HG03060 (cell line): ENCODE measurements around the gene LZTS3.
"Not testable (repeated sequence)": the region's sequence is repeated elsewhere in the genome, so short reads cannot be mapped to it uniquely, and the experiment has no call there.

Source experiments
- ATAC-seq: cut with Tn5 transposase; IDR thresholded peaks from one replicate; pipeline ENCODE4 v1.9.1; 2021; ENCODE audit warnings: low read depth, moderate number of reproducible peaks; ENCODE audit not compliant: unreplicated experiment

The LZTS3 gene

GRCh38 chr20:3193806-3194616, 20.7 kb upstream of the LZTS3 start:
- no peak for ATAC-seq

- ATAC-seq, result no peak
These were observed 19.1 kb upstream of the LZTS3 start for GRCh38 chr20:3192226-3193015.

GRCh38 chr20:3190681-3191111, 17.3 kb upstream of the LZTS3 start:
- no peak for ATAC-seq

GRCh38 chr20:3189561-3190131, 16.3 kb upstream of the LZTS3 start:
- no peak for ATAC-seq

DNA sequence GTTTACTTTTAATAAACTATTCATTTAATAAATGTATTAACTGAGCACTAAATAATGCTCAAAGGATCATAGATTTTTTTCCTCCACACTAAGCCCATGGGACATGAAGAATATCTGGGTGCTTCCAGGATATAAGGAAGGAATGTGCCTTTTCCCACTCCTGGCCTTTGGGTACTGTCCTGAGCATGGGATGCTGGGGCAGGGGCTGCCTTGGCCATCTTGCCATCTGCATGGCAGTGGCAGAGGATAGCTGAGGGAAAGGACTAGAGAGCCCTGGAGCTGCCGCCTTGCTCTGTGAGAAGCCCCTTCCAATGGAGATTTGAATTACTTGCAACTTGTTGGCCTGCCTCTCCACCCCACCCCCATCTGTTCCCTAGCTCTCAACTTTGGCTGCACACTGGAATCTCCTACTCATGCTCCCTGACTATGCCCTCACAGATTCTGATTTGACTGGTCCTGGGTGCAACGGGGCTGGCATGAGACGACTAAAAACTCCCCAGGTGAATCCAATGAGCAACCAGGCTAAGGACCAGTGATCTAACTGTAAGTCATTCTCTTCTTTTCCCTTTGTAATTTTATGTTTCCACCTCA, 15.6 kb upstream of the LZTS3 start:
- no peak for ATAC-seq

DNA sequence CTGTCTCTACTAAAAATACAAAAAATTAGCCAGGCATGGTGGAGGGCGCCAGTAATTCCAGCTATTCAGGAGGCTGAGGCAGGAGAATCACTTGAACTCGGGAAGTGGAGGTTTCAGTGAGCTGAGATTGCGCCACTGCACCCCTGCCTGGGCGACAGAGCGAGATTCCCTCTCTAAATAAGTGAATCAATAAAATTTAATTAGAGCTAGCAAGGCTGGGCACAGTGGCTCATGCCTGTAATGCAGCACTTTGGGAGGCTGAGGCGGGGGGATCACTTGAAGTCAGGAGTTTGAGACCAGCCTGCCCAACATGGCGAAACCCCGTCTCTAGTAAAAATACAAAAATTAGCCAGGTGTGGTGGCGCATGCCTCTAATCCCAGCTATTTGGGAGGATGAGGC, 14.5 kb upstream of the LZTS3 start:
- ATAC-seq, result not testable (repeated sequence)

- ATAC-seq, result no peak
These were observed 10.7 kb upstream of the LZTS3 start for GRCh38 chr20:3183896-3184612.

DNA sequence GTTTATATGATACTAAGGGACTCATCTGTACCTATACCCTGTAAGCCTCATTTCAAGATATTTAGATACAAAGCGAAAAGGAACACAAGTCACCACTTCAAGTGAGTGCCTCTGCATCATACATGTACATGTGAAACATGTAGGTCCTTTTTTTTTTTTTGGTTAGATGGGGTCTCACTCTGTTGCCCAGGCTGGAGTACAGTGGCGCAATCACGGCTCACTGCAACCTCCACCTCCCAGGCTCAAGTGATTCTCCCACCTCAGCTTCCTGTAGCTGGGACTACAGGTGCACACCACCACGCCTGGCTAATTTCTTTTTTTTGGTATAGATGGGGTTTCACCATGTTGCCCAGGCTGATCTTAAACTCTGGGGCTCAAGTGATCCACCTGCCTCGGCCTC, 9.1 kb upstream of the LZTS3 start:
- not testable (repeated sequence) for ATAC-seq

- no peak for ATAC-seq
These were observed 7.9 kb upstream of the LZTS3 start for GRCh38 chr20:3181270-3181669.

- ATAC-seq, result no peak
These were observed 7.0 kb upstream of the LZTS3 start for GRCh38 chr20:3180319-3180718.

DNA sequence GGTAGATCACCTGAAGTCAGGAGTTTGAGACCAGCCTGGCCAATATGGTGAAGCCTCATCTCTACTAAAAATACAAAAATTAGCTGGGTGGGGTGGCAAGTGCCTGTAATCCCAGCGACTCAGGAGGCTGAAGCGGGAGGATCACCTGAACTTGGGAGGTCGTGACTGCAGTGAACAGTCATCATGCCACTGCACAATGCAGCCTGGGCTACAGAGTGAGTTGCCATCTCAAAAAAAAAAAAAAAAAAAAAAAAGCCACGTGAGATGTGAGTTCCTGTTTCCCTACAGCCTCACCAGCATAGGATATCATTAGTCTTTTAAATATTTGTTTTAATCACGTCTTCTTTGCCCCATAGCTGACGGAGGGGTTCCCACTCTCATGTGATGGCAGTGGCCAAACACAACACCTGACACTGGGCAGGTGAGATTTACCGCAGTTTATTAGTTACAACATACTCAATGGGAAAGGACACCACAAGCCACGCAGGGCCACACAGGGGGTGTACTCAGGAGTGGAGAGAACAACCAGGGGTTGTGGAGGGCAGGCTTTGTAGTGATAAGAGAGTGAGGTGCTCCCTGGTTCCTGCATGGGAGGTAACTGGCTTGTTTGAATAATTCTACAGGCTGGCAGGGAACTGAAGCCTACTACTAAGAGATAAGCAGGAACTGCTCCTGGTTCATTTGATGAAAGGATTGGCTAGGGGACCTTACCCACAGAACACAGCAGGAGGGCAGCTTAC, 4.6 kb upstream of the LZTS3 start:
- no peak for ATAC-seq

DNA sequence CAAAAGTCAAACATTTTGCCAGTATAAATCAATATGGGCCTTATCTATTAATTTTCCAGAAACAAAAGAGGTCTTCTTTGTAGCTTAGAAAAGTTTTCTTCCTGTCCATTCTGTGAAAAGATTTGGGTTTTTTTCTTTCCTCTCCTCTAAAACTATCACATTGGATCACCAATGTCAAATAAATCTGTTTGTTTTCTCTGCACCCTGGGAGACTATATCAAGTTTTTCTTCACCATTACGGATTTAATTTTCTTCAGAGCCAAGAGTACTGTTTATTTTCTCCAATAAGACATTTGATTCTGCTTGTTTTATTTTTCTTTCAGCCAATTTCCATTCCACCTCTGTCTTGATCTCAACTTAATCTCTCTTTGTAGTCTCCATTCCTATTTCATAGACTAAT, 1.9 kb upstream of the LZTS3 start:
- no peak for ATAC-seq

DNA sequence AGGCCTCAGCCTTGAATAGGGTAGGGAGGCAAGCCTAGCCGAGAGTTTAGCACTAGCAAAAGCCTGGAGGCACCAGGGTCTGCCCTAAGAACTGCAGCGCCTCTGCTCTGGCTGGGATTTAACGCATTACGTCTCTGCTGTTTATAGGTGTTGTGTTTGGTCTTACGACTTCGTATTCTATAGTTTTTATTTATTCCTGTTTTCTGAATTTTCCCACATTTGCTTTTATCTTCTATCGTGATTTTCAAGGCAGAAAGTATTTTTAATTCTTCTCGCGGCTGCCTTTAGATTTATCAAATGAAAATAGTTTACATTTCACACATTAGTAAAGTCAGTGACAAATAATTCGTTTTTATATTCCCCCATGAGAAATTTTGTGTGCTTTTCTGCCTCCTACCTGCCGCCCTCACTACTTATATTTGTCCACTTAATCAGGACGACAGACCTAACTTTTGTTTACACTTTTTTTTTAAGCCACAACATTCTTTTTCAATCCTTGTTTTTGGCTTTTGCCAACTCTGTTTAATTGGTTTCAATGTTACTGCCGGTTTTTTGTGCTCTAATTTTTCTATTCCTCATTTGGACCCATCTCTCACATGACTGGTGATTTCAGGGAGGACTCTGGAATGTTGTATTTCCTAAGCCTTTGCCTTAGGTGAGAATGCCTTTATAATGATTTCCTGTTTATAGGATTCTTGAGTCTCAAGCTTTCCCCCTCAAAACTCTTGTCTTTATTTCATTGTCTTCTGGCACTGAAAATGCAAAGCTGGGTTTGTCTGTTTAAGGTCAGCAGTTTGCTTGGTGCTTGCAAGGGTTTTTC, 1.3 kb upstream of the LZTS3 start:
- ATAC-seq, result no peak

- ATAC-seq, result no peak
These were observed 477 bp upstream of the LZTS3 start for GRCh38 chr20:3173610-3174441.

GRCh38 chr20:3172126-3172932, 1.0 kb downstream of the LZTS3 start:
- ATAC-seq, result no peak

DNA sequence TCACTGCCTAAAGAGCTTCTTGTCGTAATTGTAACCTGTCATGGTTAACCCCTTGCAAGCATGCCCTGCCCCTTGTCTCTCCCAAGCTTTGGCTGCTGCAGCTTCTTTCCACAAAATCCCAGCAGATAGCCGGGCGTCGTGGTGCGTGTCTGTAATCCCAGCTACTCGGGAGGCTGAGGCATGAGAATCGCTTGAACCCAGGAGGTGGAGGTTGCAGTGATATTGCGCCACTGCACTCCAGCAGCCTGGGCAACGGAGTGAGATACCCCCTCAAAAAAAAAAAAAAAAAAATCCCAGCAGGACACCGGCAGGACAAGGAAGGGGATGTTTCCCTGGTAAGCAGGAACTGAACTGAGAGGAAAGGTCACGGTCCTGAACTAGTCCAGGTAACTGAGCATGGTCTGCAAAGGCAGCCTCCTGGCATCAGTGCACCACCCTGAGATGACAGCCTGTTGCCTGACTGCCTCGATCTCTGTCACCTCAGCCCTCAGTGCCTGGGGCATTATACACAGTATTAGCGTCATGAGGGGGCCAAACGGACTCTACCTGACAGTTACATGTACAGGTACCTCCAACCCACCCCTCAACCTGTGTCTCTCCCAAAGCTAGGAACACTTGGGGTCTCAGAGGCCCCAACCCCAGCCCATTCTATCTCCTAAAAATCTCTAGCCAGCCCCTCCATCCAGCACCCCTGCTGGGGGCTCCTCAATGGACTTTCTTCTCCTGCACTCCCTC, 1.8 kb downstream of the LZTS3 start:
- no peak for ATAC-seq
